GM12874 (cell line): ENCODE results near the gene ZDHHC14.

Source experiments
- TF ChIP-seq, protein P1 (sequence below): IDR thresholded peaks from 2 replicates; pipeline ENCODE4 v1.5.1; 2011; ENCODE audit warnings: low read depth, mild to moderate bottlenecking, control low read depth, low read length, moderate library complexity; ENCODE audit not compliant: insufficient read depth

The ZDHHC14 gene

DNA sequence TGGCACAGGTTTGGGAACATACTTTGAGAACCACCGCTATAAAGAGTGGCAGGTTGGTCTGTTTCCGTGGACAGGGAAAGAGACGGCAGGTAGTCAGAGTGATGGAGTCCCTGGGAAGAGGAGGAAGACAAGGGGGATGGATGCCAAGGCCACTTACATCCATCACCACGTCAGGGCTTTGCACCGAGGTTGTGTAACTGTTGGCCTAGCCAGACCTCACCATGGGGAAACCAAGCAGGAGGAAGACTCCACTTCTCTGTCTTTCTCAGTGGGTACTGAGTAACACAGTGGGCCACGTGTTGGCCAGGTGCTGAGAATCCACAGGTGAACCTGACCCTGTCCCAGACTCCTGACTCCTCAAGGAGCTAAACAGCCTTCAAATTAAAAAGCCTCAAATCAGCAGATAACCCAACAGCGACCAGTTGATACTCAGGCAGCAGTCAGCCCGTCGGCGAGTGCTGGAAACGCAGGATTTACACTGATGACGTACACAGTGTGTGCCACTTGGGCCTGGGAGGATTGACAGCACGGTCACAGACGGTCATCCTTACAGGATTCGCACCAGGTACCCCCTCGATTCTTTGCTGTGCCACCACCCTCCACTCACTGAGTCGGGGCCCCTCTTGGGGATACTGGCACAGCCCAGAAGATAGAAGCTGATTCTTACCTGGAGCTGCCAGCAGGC is 307.4 kb downstream of the ZDHHC14 start:
- TF ChIP-seq, protein P1, sequence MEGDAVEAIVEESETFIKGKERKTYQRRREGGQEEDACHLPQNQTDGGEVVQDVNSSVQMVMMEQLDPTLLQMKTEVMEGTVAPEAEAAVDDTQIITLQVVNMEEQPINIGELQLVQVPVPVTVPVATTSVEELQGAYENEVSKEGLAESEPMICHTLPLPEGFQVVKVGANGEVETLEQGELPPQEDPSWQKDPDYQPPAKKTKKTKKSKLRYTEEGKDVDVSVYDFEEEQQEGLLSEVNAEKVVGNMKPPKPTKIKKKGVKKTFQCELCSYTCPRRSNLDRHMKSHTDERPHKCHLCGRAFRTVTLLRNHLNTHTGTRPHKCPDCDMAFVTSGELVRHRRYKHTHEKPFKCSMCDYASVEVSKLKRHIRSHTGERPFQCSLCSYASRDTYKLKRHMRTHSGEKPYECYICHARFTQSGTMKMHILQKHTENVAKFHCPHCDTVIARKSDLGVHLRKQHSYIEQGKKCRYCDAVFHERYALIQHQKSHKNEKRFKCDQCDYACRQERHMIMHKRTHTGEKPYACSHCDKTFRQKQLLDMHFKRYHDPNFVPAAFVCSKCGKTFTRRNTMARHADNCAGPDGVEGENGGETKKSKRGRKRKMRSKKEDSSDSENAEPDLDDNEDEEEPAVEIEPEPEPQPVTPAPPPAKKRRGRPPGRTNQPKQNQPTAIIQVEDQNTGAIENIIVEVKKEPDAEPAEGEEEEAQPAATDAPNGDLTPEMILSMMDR, result no peak

DNA sequence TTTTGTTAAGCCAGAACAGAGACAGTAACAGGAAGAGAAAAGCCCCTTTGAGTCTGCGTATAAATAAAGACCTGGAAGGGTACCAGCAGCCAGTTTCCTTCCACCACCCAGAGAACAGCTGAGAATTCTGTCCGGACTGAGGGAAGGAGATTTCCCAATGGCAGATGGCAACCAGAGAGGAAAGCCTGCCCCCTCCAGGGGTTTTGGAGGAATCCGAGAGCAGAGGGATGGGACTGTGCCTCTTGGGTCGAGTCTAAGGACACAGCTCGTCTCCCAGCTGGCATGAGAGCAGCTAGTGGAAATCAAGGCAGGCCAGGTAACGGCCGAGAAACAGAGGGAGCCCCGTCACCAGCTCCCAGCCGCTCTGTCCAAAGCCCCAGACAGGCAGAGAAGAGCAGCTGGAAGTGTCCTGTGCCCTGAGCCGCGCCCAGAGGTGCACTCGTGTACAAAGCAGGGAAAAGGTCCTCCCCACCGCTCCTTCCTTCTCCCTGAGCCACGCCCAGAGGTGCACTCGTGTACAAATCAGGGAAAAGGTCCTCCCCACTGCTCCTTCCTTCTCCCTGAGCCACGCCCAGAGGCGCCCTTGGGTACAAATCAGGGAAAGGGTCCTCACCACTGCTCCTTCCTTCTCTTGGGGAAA is 308.1 kb downstream of the ZDHHC14 start:
- TF ChIP-seq, protein P1, result no peak

DNA sequence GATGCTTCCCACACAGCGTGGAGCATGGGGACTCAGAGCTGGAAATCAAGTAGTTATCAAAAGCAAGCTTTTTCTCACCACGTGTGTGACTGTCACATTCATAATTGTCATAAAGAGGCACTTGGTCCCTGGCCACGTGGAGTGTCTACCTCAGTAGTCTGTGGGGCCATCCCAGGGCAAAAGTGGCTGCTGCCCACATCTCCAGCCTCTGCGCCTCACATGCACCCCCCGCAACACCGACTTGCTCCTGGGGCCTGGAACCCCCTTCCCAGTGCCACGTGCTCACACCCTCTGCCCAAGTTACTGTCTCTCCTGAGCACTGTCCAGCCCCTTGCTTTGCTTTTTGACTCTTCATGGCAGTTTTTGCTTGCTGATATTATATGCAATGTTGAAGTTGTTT is 308.9 kb downstream of the ZDHHC14 start:
- TF ChIP-seq, protein P1, result no peak

DNA sequence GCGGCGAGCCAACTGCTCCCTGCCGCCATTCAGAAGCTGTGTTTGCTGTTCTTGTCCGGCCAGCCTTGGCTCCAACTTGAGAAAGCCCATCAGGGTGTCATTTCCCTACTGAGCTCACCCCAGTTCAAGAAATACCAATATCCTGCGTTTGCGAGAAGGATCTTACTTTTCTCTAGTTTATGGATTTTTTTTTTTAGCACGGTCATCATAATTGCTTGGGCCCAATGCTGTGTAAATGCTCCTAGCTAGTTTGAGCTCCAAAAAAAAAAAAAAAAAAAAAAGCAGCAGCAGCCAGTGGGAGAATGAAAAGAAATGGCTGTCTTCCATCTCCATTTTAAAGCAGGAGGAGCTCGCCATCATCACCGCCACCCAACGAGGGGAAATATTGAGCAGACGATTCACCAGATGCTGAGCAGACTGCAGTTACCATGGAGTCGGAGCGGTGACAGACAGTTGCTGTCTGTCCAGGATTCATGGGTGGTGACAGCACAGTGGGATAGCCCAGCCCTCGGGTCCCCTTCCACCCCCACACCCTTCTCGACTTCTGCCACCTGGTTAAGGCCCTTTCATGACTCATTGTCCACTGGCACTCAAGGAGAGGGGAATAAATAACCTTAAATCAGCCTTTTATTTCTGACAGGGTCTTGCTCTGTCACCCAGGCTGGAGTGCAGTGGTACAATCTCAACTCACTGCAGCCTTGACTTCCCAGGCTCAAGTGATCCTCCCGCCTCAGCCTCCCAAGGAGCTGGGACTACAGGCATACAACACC is 309.6 kb downstream of the ZDHHC14 start:
- TF ChIP-seq, protein P1, result no peak

DNA sequence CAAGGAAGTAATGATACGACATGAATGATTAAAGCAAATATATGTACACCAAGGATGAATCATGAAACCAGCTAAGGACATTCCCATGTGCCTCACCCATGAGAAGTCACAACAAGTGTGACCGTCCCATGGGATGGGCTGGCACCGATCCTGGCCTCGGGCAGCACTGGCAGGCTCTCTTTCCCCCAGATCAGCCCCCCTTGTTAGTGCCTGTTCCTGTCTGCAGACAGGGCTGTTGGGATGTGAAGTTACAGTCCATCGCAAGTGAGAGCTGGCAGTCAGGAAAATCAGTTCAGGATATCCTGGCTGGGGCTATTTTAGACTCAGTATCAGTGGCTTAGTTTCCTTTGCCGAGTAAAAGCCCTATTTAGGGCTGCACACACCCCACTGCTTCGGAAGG is 312.9 kb downstream of the ZDHHC14 start:
- TF ChIP-seq, protein P1, result no peak

DNA sequence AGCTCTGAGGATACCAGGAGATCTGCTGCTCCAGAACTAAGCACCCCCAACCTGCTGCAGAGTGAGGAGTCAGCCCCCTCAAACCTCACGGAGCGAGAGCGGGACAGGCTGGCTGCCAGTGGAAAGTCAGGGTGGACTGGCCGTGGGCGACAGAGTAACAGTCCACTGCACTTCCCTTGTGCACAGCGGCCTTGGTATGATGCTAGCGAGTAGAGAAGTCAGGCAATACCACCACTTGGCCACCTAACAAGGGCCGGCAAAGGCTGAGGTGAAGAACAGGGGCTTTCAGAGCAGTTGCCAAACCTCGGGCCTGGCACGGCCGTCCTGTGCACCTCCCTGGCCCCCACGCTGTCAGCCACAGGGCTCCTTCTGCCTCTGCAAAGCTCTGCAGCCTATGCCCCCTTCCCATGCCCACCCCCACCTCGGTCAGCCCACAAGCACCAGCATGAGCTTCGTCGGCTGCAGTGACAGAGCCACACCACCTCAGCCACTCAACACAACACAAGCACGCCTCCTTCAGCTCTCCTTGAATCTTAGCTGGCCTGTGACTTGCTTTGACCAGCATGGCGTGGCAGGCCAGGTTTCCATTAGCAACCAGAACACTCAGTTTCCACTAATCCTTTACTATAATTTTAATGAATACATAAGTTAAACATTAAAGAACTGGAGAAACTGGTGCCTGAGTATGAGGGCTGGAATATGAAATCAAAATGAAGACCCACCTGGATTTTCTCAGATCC is 314.5 kb downstream of the ZDHHC14 start:
- TF ChIP-seq, protein P1, result no peak
